ENCODE results near the gene MED1. TPM values are rescaled to one million over a fixed set of nuclear protein-coding genes. Genes with fewer than 3 reads are reported as not detected.
"Not testable (repeated sequence)": the region's sequence is repeated elsewhere in the genome, so short reads cannot be mapped to it uniquely, and the experiment has no call there.

MED1 gene
- total RNA-seq, 1 experiment from 2014 or later, result 41.5 TPM

DNA sequence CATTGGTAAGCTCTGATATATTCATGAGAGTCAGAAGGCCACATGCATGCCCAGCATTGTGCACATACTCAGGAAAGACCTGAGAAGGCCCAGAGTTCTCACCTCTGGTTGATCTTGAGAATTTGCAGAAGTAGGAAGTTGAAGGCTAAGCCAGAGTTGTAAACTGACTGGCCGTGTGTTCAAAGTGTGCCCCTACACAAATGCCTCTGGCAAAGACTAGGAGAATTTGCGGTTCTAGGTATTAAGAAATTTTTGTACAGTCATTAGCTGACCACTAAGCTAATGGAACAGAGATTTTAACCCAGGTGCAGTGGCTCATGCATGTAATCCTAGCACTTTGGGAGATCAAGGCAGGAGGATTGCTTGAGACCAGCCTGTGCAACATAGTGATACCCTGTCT, 74.6 kb downstream of the MED1 start:
- POLR2A ChIA-PET (ENCODE audit: low non-redundant PET), result no interaction called here

DNA sequence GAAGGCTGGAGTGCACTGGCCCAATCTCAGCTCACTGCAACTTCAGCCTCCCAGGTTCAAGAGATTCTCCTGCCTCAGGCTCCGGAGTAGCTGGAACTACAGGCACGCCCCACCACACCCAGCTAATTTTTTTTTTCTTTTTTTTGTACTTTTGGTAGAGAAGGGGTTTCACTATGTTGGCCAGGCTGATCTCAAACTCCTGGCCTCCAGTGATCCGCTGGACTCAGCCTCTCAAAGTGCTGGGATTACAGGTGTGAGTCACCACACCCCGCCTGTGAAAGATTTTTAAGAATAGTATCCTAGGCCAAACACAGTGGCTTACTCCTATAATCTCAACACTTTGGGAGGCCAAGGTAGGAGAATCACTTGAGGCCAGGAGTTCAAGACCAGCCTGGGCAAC, 83.3 kb downstream of the MED1 start:
- DNase-seq (ENCODE audit: low spot score); intact Hi-C loops (cut with micrococcal nuclease; ENCODE audit: unreplicated experiment); H3K27me3 ChIP-seq (replicated peaks; ENCODE audit: insufficient read depth, low read depth, low read length, poor library complexity); H3K36me3 ChIP-seq (ENCODE audit: insufficient read depth, low read length, poor library complexity, severe bottlenecking); H3K9me3 ChIP-seq (ENCODE audit: low read depth, low read length, poor library complexity, severe bottlenecking); H3K4me1 ChIP-seq (ENCODE audit: insufficient read depth, low read length, poor library complexity, severe bottlenecking); H3K27ac ChIP-seq (ENCODE audit: low read depth, low read length, poor library complexity, severe bottlenecking); BruUV-seq (replicated peaks); POLR2A ChIA-PET (ENCODE audit: low non-redundant PET); H3K4me3 ChIP-seq (ENCODE audit: low read depth, low read length, poor library complexity, severe bottlenecking): not testable (repeated sequence)
- CTCF ChIA-PET, result interaction anchor here (0.6 kb wide), 1 partner anchor 114 kb away, joined by 3 read pairs; no protein-coding TSS in a partner anchor

More for the DNA sequence above, 74.6 kb downstream of the MED1 start:
- no peak for TF ChIP-seq EZH2 (IDR thresholded peaks at IDR 0.05; ENCODE audit: borderline replicate concordance, low read depth, low read length, poor library complexity, severe bottlenecking)
- TF ChIP-seq, protein P1, sequence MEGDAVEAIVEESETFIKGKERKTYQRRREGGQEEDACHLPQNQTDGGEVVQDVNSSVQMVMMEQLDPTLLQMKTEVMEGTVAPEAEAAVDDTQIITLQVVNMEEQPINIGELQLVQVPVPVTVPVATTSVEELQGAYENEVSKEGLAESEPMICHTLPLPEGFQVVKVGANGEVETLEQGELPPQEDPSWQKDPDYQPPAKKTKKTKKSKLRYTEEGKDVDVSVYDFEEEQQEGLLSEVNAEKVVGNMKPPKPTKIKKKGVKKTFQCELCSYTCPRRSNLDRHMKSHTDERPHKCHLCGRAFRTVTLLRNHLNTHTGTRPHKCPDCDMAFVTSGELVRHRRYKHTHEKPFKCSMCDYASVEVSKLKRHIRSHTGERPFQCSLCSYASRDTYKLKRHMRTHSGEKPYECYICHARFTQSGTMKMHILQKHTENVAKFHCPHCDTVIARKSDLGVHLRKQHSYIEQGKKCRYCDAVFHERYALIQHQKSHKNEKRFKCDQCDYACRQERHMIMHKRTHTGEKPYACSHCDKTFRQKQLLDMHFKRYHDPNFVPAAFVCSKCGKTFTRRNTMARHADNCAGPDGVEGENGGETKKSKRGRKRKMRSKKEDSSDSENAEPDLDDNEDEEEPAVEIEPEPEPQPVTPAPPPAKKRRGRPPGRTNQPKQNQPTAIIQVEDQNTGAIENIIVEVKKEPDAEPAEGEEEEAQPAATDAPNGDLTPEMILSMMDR (conservative IDR thresholded peaks at IDR 0.05; ENCODE audit: low read depth, low read length), result no peak
- no peak for DNase-seq (ENCODE audit: low spot score)
- CTCF ChIA-PET, result no interaction called here
- no peak overlapping the region for H3K4me3 ChIP-seq (ENCODE audit: low read depth, low read length, poor library complexity, severe bottlenecking)
- intact Hi-C loops (cut with micrococcal nuclease; ENCODE audit: unreplicated experiment), result no loop called here
- peaks cover 4% of the 10 kb centered on the region for H3K4me1 ChIP-seq (ENCODE audit: insufficient read depth, low read length, poor library complexity, severe bottlenecking)
- H3K9me3 ChIP-seq (ENCODE audit: low read depth, low read length, poor library complexity, severe bottlenecking), result no peaks in the 10 kb centered on the region
- no TSS peak for BruUV-seq (replicated peaks)
- H3K36me3 ChIP-seq (ENCODE audit: insufficient read depth, low read length, poor library complexity, severe bottlenecking), result no peaks in the 10 kb centered on the region
- H3K27me3 ChIP-seq (replicated peaks; ENCODE audit: insufficient read depth, low read depth, low read length, poor library complexity), result no peaks in the 10 kb centered on the region
- H3K27ac ChIP-seq (ENCODE audit: low read depth, low read length, poor library complexity, severe bottlenecking), result no peak overlapping the region

DNA sequence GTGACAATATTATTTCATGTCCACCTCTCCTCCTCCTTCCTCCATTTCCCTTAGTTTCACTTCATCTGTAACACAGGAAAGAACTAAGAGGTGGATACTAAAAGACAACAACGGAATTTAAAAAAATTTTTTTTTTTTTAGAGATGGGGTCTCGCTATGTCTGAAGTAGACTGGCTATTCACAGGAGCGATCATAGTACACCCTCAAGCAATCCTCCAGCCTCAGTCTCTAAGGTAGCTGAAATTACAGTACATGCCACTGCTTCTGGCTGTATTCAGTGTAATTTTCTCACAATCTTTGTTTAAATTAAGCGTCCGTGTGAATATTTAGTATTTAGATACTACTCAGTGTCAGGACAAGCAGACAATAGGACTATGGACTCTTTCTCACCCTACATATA, 85.2 kb downstream of the MED1 start:
- BruUV-seq (replicated peaks), result no TSS peak
- Histone ChIP-seq H3K27me3 (replicated peaks; ENCODE audit: insufficient read depth, low read depth, low read length, poor library complexity) (no peaks in the 10 kb centered on the region), H3K4me1 (ENCODE audit: insufficient read depth, low read length, poor library complexity, severe bottlenecking) (no peaks in the 10 kb centered on the region), H3K4me3 (ENCODE audit: low read depth, low read length, poor library complexity, severe bottlenecking) (no peak overlapping the region), H3K36me3 (ENCODE audit: insufficient read depth, low read length, poor library complexity, severe bottlenecking) (no peaks in the 10 kb centered on the region), H3K27ac (ENCODE audit: low read depth, low read length, poor library complexity, severe bottlenecking) (no peak overlapping the region), H3K9me3 (ENCODE audit: low read depth, low read length, poor library complexity, severe bottlenecking) (no peaks in the 10 kb centered on the region)
- POLR2A ChIA-PET (ENCODE audit: low non-redundant PET), result no interaction called here
- CTCF ChIA-PET, result no interaction called here
- no peak for TF ChIP-seq EZH2 (IDR thresholded peaks at IDR 0.05; ENCODE audit: borderline replicate concordance, low read depth, low read length, poor library complexity, severe bottlenecking)
- TF ChIP-seq, protein P1 (conservative IDR thresholded peaks at IDR 0.05; ENCODE audit: low read depth, low read length), result no peak
- intact Hi-C loops (cut with micrococcal nuclease; ENCODE audit: unreplicated experiment), result no loop called here
- DNase-seq (ENCODE audit: low spot score), result no peak

DNA sequence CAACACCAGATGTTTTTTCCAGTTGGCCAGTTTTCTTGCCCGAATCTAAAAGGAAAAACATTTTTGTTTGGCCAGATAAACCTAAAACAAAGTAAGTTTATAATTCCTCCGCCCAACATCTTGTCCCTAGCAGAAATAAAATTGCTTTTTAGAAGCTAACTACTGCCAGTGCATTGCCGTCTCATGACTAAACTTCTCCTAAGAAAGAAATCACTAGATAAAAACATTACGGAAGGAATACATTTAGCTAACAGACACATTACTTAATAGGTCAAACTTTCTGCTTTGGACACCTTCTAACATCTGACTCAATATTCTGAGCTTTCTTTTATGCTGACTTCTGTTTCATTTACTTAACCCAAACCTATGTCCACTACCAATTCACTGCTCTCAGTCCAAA, 85.8 kb downstream of the MED1 start:
- no peaks in the 10 kb centered on the region for H3K36me3 ChIP-seq (ENCODE audit: insufficient read depth, low read length, poor library complexity, severe bottlenecking)
- POLR2A ChIA-PET (ENCODE audit: low non-redundant PET), result no interaction called here
- BruUV-seq (replicated peaks), result no TSS peak

More for the DNA sequence above, 85.8 kb downstream of the MED1 start:
- TF ChIP-seq, protein P1 (conservative IDR thresholded peaks at IDR 0.05; ENCODE audit: low read depth, low read length), result no peak
- no peak for TF ChIP-seq EZH2 (IDR thresholded peaks at IDR 0.05; ENCODE audit: borderline replicate concordance, low read depth, low read length, poor library complexity, severe bottlenecking)
- no peak for DNase-seq (ENCODE audit: low spot score)
- Histone ChIP-seq H3K27ac (ENCODE audit: low read depth, low read length, poor library complexity, severe bottlenecking) (no peak overlapping the region), H3K27me3 (replicated peaks; ENCODE audit: insufficient read depth, low read depth, low read length, poor library complexity) (no peaks in the 10 kb centered on the region), H3K9me3 (ENCODE audit: low read depth, low read length, poor library complexity, severe bottlenecking) (no peaks in the 10 kb centered on the region), H3K4me1 (ENCODE audit: insufficient read depth, low read length, poor library complexity, severe bottlenecking) (no peaks in the 10 kb centered on the region), H3K4me3 (ENCODE audit: low read depth, low read length, poor library complexity, severe bottlenecking) (no peak overlapping the region)
- intact Hi-C loops (cut with micrococcal nuclease; ENCODE audit: unreplicated experiment), result no loop called here
- CTCF ChIA-PET, result no interaction called here
